GM21423 (cell line): ENCODE data around the gene SGIP1.

ENCODE experiments used
- ATAC-seq: cut with Tn5 transposase; IDR thresholded peaks from one replicate; pipeline ENCODE4 v1.9.1; 2021; ENCODE audit warnings: mild to moderate bottlenecking, moderate library complexity; ENCODE audit not compliant: unreplicated experiment

SGIP1 gene

DNA sequence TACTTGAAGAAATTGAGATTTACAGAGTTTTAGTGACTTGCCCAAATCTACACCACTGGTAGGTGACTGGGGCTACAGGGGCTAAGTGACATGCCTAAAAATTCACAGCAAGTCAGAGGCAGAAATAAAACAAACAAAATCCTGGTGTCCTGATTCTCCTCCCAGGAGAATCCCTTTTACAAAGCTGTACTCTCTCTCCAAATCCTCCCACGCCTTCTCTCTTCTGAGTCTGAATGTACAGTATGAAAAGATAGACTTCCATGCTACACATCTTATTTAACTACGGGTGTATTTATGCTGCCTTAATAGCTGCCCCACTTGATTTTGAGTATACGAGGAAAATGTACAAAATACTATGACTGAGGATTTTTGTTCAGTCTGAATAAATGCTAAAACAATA, 65.4 kb downstream of the SGIP1 start:
- no peak for ATAC-seq

DNA sequence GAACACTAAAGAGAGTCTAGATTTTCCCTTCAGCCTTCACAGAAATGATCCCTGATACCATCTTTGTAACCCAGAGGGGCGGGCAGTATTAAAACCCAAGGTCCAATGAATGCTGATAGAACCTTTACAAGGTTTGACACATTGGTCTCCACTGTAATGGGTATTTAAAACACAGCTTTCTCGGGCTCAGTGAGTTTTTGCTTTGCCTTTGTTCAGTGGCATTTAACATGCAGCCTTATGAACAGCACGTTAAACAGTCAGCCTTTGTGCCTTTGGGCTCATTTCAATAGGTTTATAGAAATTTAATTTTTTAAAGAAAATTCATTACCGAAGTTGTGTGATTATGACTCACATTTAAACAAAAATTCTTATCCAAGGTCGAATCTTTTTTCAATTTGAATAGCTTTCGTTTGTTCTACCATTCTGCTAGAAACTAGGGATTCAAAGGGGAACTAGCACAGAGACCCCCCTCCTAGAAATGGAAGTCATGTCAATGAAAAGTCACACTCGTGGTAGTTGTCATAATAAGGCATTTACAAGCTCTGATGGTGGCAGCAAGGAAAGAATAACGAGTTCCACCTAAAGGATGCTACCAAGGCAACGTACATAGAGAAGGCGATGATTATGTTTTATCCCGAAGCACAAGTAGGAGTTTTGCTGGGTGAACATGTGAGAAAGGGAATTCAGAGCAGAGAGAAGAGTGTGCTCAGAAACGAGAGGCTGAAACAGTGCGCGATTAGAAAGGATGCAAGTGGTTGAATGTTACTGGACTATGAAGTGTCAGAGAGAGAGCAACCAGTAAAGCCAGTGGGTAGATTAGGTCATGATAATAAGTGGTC, 66.2 kb downstream of the SGIP1 start:
- ATAC-seq, result no peak

DNA sequence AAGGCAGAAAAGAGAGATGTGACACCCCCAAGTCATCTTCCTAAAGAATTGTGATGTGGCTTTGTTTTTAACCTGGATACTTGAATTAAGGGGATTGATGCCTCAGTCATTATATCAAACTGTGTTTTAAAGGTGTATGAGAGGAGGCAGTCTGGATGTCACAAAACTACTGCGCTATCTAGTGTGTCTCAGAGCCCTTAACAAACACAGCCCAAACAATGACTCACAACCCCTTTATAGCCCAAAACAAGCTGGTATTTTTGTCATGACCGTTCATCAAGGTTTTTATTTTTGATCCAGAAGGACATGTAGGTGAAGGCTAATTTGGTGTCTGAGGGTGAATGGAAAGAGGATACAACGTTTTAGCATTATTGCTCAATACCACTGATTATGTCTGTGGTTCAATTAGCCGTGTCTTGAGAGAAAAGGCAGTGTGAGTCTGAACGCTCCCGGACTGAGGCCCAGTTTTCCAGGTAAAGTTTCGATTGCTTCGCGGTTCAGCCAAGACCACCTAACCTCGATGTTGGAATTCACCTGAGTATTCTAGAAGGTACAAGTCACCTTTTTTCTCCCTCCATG, 71.6 kb downstream of the SGIP1 start:
- no peak for ATAC-seq

DNA sequence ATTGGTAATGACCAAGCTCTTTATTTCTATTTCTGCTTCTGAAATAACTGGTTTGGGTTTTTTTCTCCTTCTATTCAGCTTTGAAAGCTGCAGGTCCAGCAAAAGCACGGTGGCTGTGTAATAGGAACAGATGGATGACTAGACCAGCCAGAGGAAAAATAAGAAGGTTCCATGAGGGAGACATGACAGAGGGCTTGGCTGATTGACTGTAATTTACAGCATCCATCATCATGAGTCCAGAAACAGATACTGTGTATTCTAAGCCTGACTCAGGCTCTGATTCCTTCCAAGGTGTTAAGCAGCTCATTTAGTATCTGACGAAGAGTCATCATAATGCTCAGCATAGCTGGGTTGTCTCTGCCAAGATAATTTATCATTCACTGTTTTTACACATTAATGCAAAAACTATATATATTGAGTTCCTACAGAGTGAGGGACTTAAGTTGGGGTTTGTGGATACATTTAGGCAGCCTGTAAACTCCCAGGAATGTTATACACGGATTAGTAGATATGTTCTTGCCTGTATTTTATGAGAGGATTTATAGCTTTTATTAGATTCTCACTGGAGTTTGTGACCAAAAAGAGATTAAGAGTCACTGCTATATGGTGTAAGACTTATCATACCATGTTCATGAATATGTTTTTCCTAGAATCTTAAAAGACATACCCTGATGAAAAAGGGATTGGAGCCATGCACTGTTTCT, 72.6 kb downstream of the SGIP1 start:
- no peak for ATAC-seq

DNA sequence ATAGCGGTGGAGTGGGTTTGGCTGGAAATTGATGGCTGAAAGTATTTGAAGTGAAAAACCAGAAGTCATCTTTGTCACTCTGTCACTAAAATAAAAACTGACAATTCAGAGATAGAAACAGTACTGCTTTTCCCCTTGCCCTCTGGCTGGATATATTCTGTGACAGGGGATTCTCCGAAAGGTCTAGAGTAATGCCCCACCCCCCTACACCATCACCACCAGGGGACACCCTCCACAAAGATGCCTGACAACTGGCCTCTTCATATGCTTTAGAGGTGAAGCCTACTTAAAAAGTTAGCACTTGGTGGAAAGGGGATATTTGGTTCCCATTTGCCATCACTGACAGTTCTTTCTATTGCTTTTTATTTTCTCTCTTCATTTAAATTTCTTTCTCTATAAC, 73.5 kb downstream of the SGIP1 start:
- no peak for ATAC-seq

DNA sequence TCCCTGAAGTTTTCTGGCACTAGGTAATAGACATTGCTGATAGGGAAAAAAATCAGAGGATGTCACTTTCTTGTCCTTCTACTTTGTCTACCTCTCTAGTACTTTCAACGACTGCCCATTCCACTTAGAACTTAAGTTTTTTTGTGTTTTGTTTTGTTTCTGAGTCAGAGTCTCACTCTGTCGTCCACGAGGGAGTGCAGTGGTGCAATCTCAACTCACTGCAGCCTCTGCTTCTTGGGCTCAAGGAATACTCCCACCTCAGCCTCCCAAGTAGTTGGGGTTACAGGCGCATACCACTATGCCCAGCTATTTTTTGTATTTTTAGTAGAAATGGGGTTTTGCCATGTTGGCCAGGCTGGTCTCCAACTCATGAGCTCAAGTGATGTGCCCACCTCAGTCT, 79.2 kb downstream of the SGIP1 start:
- no peak for ATAC-seq

DNA sequence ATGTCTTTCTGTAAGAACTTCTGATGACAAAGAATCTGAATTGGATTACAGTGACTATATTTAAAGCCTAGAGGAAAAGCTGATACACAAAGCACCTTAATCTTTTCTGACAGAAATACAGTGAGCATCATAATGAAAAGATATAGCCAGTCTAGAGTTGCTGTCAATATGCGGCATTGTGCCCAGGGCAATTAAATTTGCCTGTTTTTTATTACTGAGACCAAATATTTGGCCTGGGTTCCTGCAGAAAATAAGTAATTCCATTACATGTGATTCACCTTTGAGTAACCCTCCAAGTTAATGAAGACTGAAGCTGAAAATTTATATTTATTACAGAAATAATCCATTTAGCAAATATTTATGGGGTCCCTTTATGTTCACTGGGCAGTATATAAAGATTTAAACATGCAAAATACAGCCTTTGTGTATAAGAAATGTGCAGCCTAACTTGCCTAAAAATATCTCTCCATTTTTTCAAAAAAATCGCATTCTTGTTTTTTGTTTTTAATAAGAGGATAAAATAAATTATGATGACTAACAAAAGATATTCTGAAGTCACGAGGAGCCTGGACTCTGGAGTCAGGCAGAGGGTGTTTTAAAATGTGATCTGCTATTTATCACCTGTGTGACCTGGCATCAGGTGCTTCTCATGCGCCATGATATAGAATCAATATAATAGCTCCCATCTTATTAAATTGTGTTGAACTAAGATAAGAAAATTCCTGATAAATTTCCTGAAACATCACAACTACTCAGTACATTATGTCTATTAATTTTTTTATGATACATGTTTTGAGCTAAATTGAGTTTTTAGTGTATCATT, 83.6 kb downstream of the SGIP1 start:
- ATAC-seq, result no peak

DNA sequence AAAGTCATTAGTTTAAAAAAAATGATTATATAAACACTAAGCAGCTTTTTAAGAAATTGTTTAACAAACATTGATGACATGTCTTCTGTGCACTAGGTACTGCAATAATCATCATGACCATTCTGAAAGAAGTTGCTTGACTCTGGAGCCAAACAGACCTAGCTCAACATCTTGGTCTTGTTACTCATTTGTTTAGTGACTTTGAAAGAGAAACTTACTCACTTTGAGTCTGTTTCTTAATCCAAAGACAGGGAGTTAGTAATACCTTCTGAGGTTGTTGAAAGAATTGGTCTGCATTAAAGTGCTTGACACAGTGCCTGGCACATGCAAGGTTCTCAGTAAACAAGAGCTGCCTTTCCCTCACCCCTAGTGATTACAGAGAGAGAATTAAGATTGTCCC, 84.4 kb downstream of the SGIP1 start:
- ATAC-seq, result no peak

DNA sequence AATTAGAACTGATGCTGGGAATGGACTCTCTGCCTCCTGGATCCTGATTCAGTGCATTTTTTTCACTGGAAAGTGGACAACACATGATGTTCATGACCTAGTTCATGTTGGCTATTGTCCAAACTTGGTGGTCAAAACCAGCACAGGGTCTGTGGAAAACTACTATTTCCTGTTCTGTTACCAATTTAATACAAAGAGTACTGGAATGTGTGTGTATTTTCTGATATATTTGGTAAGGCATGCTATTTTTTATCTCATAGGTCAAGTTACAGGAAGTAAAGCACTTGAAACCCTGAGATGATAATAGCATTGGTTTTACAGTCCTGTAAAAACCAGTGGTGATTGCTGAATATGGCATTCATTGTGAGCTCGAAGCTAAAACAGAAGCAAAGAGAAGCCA, 89.9 kb downstream of the SGIP1 start:
- ATAC-seq, result no peak

DNA sequence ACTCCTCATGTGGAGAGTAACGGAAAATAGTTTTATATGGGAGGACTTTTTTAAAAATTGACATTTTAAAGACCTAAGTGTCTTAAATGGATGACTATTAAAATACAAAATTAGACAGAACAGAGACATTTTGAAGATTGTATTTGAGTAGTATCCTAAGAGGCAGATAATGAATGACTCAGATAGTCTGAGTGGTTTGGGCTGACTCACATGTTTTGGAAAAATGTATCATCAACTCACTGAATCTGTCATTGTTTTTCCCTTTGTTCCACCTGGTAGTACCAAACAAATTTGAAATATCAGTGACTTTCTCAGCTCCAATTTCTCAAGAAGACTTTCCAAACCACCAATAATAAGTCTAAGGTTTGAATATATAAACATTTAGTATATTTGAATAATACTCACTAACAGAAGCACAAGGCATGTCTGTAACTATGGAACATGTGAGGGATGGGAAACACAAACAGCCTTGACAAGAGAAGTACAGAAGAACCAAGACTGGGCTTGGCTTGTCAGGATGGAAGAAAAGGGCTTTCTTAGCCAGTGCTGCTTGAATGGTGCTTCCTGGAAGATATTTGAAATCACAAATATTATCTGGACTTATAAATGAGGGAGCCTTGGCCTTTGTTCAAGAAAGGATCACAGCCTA, 90.6 kb downstream of the SGIP1 start:
- no peak for ATAC-seq

DNA sequence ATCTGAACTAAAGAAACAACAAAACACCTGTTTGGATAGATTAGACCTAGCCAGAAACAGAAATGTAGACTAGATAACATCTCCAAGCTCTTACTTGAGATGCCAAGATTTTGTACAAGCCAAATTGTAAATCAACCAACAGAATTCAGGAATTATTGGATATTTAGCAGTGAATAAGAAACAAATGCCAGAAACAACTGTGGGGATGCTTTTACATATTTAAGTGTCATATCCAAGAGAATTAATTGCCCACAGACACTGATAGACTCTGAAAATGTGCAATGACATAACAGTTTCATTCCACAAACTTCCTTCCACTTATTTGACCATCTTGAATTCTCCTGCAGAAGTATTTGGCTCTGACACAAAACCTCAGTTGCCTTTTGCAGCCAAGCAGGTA, 92.3 kb downstream of the SGIP1 start:
- ATAC-seq, result no peak

DNA sequence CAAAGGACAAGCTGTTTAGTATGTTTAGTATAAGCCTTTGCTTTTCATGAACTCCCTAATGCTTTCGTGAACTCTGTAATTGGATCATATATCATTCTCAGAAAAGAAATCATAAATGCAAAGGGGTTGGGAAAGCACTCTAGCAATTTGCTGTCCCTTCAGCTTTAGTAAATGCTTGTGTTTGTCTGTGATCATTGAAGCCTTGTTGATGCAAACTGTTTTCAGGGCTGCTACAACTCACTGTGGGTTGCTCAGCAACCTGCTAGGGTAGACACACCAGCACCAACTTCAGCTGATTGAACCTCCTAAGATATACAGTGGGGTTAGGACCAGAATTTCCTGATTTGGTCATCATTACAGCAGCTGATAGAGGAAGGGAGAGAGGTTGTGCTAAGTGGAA, 95.0 kb downstream of the SGIP1 start:
- ATAC-seq, result no peak

DNA sequence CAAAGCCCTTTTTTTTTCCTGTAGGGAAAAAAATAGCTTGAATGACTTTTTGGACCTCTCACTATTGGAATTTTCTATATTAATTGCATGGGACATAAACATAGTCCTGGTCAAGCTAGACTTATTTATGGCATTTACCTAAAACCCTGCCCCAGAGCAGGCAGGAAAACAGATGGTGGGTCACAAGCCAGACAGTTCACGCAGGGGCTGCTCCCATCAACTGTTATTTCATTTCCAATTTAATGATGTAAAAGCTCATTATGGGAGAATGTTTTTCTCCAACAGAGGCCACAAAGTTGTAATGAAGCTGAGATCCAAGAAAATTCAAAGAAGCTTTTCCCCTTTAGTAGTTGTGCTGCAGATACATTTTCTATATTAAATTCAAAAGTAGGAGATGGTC, 99.2 kb downstream of the SGIP1 start:
- ATAC-seq, result no peak

DNA sequence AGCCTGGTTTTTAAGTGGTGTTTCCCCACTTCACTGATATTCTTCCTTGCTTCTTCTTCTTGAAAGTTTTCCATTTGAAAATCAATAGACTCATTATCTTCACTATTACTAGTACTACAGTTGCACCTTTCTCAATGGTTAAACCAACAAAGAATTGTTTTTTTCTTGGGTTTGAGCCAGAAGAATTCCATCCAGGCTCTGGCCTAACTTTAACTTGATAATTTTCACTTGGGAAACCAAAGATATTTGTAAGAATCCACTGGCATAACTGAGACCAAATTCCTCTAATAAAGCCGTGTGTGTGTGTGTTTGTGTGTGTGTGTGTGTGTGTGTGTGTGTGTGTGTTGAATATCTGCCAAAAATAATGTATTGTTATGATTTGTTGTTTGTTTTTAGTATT, 103.2 kb downstream of the SGIP1 start:
- no peak for ATAC-seq

DNA sequence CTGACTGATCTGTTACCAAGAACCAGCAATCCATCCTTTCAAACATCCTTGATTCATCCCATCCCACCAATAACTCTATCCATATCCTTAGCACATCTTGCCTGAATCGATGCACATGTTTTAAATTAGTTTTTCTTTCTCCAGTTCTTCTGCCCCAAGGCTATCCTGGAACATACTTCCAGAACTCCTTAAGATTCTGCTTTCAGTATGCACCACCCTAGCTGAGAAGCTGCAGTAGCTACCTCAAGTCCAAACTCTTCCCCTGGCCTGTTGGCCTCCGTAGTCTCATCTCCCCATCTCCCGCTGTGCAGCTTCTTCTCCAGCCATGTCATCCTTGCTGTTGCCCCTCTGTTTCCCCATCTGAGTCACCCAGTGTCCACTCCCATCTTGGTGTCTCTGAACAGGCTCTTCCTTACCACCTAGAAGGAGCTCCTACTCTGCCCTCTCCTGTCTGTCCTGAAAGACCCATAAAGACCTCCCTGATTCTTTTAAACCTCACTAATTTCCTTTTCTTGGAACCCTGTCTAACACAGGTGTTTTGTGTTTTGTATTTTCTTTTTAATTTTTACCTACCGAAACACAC, 108.0 kb downstream of the SGIP1 start:
- no peak for ATAC-seq

DNA sequence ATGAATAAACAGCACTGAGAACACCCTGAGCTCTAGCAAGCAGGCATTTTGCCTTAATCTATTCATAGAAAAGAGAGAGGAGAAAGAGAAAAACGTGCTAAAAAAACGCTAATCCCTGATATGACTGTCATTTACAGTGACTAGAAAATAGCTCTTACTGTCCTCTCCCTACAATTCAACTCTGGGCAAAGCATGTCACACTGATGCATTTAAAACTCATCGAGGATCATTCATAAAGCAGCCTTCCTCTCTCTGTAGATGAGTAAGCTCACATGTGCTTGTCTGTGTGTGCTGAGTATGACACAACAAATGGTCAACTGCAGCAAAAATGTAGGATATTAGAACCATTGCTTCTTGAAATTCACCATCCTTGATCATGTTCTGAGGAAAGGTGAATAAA, 109.0 kb downstream of the SGIP1 start:
- no peak for ATAC-seq

DNA sequence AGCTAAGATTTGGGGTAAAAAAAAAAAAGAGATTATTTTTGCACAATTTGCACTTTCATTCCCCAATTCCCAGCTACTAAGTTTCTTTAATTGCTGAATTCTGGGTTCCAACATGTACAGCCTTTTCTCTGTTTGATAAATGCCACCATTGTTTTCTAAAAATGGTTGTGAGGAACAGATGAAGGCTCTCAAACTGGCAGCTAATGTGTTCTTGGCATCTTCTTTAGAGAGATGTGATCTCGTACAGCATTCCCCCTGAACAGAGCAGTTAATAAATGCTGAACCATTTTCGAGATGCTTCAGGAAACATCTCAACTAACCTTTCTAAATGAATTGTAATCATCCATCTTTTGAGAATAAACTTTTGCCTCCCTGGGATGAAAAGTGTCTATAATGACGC, 110.4 kb downstream of the SGIP1 start:
- no peak for ATAC-seq

DNA sequence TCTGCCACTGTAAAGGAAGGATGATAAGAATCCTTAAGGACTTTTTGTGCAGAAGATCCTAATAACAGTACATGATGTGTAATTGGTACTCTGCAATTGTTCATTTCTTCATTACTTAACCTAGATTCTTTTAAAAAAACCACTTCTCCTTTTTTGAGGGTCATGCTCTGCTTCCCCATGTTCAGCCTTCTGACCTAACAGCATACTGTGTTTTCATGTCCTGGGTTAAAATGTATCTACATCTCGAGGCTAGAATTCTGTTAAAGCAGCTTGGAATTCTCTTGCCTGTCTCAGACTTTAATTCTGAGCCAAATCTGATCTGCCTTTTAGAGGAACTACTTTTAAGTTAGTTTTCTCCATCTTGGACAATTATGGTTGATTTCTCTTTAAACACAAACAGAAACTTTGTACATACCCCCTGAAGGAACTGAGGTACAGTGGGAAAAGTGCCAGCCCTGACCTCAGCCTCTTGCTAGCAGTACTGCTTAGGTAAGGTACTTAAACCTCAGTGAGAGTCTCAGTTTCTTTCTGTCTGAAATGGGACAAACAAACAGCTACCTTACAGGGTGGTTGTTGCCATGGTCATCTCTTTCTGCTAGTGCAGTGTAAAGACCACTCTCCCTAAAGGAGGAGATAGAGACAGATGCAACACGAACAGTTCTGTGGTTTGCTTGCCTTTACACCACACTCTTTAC, 115.1 kb downstream of the SGIP1 start:
- ATAC-seq, result peak; percentile 95

DNA sequence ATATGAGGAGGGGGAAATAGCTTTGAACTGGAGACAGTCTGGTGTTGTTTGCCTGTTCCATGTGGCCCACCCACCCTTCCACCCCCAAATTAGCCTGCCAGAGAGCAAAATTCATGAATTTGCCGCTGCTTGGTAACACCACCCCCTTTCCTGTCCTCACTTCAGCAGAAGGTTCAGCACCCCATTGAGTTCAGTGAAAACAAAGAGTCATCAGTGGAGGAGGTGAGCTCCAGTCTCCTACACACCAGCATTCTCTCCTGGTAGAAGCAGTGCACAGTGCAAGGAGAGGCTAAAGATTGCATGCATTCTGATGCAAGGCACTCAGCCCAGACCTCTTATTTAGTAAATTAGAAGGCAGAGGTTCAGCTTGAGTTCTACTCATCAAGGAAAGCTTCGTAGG, 118.6 kb downstream of the SGIP1 start:
- no peak for ATAC-seq

DNA sequence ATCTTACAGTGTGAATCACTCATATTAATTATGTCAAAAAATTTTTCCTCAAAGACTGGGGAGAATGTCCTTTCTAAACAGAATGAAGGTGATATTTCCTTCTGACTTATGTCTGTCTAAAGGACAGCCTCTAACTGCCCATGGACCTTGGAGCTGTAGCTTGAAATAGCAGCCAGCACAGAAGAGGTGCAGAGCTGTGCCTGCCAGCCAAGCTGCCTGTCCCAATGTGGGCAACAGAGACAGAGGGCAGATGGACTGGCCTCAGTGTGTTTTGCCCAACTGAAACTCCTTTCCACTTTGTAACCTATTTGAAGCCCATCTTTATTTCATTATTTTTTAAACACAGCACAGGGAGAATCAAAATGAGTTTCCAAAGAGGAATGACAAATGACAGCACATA, 120.7 kb downstream of the SGIP1 start:
- ATAC-seq, result no peak
